Endothelial cell of umbilical vein (primary cell): ENCODE data around the gene SHMT1.
"Not testable (repeated sequence)": the region's sequence is repeated elsewhere in the genome, so short reads cannot be mapped to it uniquely, and the experiment has no call there.

Source experiments
- CTCF ChIP-seq, 2 donors: IDR thresholded peaks; 1 replicate in 1 of 2; 2 replicates in 1 of 2; pipeline ENCODE4 v1.5.1; 2011; ENCODE audit warnings: low read length in 2 of 2, mild to moderate bottlenecking in 2 of 2, moderate library complexity in 2 of 2, control low read depth in 1 of 2, inconsistent platforms in 1 of 2, low read depth in 1 of 2; ENCODE audit not compliant: insufficient read depth in 1 of 2; ENCODE audit errors: extremely low read depth in 1 of 2
- MAX ChIP-seq: IDR thresholded peaks from 2 replicates; pipeline ENCODE4 v1.6.1; 2011; ENCODE audit not compliant: insufficient read depth, insufficient read length
- POLR2A ChIP-seq: IDR thresholded peaks from 2 replicates; pipeline ENCODE4 v1.6.1; 2012; ENCODE audit warnings: low read depth, mild to moderate bottlenecking, control low read depth, low read length
- POLR2AphosphoS5 ChIP-seq: IDR thresholded peaks from 2 replicates; pipeline ENCODE4 v1.6.1; 2012; ENCODE audit warnings: low read depth, mild to moderate bottlenecking, control low read depth, low read length, moderate library complexity; ENCODE audit not compliant: insufficient read depth

- TF ChIP-seq MAX; CTCF (IDR thresholded peaks at IDR 0.05; ENCODE audit: extremely low read depth in 1 of 2, insufficient read depth in 1 of 2, low read depth in 1 of 2, low read length in 2 of 2); POLR2AphosphoS5; POLR2A: not testable (repeated sequence)
Observed at GRCh38 chr17:18412001-18412538, 48.7 kb upstream of the SHMT1 start.
